HG02798 (cell line): Measurements from ENCODE around the gene SRCAP.
"Not testable (repeated sequence)": the region's sequence is repeated elsewhere in the genome, so short reads cannot be mapped to it uniquely, and the experiment has no call there.

Experiments used
- ATAC-seq: cut with Tn5 transposase; IDR thresholded peaks from one replicate; pipeline ENCODE4 v1.9.1; 2021; ENCODE audit warnings: mild to moderate bottlenecking; ENCODE audit not compliant: unreplicated experiment, poor library complexity

Gene SRCAP

GRCh38 chr16:30697264-30698138 is 1.5 kb upstream of the SRCAP start:
- no peak for ATAC-seq

GRCh38 chr16:30698139-30698815 is 694 bp upstream of the SRCAP start:
- ATAC-seq, result peak; percentile 88

GRCh38 chr16:30699615-30700099 is 686 bp downstream of the SRCAP start:
- ATAC-seq, result no peak

DNA sequence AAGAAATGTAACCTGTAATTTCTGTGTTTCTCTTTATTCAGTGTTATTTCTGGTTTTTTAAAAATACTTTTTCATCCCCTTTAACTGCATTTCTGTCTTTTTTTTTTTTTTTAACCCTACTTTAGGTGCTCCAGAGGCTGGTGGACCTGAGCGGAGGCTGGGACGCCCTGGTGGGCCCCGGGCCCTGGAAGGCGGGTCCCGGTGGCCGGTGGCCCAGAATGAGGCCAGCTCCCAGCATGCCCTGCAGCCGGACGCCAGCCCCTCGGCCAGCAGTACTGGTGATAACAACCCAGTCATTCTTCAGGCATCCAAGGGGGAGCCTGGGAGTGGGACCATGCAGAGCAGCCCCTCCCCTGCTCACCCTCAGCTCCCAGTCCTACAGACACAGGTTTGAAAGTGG is 1.5 kb downstream of the SRCAP start:
- no peak for ATAC-seq

GRCh38 chr16:30700971-30701370 is 2.0 kb downstream of the SRCAP start:
- no peak for ATAC-seq

- ATAC-seq, result not testable (repeated sequence)
These were observed 4.1 kb downstream of the SRCAP start for GRCh38 chr16:30703071-30703470.

DNA sequence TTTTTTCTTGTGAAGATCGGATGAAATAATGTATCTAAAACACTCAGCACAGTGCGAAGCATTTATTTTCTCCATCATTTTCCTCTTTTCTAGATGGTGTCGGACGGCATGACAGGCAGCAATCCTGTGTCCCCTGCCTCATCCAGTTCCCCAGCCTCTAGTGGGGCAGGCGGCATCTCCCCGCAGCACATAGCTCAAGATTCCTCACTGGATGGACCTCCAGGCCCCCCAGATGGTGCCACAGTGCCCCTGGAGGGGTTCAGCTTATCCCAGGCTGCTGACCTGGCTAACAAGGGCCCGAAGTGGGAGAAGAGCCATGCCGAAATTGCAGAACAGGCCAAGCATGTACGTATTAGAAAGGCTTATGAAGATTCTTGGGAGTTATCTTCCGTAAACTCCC is 5.0 kb downstream of the SRCAP start:
- ATAC-seq, result no peak

GRCh38 chr16:30706046-30706445 is 7.1 kb downstream of the SRCAP start:
- ATAC-seq, result no peak

DNA sequence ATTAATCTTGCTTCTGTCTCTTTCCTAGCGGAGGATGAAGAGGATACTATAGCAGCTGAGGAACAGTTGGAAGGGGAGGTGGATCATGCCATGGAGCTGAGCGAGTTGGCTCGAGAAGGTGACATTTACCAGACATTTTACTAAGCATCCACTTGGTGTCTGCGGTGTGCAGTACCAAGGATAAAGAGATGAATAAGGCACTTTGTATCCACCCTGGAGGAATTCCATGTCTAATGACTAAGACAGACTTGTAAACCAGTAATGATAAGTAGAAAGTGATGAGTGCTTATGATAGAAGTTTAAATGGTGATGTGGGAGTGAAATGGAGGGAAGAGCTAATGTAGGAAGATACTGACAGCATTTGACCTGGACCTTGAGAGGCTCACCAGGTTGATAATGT is 12.0 kb downstream of the SRCAP start:
- ATAC-seq, result no peak

DNA sequence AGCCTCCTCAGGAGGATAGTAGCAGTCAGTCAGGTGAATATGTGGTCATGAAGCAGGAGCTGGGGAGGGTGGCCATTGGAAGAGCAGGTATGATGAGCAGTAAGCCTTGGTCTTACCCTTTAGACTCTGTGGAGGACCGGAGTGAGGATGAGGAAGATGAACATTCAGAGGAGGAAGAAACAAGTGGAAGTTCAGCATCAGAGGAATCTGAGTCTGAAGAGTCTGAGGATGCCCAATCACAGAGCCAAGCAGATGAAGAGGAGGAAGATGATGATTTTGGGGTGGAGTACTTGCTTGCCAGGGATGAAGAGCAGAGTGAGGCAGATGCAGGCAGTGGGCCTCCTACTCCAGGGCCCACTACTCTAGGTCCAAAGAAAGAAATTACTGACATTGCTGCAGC is 12.7 kb downstream of the SRCAP start:
- ATAC-seq, result no peak

GRCh38 chr16:30715750-30716445 is 16.9 kb downstream of the SRCAP start:
- no peak for ATAC-seq

GRCh38 chr16:30720086-30720485 is 21.1 kb downstream of the SRCAP start:
- ATAC-seq, result no peak

GRCh38 chr16:30720694-30721093 is 21.7 kb downstream of the SRCAP start:
- no peak for ATAC-seq

GRCh38 chr16:30721167-30721566 is 22.2 kb downstream of the SRCAP start:
- ATAC-seq, result no peak

GRCh38 chr16:30721606-30722005 is 22.6 kb downstream of the SRCAP start:
- ATAC-seq, result no peak

- ATAC-seq, result no peak
These were observed 23.5 kb downstream of the SRCAP start for GRCh38 chr16:30722443-30722842.

- no peak for ATAC-seq
These were observed 23.9 kb downstream of the SRCAP start for GRCh38 chr16:30722916-30723315.

DNA sequence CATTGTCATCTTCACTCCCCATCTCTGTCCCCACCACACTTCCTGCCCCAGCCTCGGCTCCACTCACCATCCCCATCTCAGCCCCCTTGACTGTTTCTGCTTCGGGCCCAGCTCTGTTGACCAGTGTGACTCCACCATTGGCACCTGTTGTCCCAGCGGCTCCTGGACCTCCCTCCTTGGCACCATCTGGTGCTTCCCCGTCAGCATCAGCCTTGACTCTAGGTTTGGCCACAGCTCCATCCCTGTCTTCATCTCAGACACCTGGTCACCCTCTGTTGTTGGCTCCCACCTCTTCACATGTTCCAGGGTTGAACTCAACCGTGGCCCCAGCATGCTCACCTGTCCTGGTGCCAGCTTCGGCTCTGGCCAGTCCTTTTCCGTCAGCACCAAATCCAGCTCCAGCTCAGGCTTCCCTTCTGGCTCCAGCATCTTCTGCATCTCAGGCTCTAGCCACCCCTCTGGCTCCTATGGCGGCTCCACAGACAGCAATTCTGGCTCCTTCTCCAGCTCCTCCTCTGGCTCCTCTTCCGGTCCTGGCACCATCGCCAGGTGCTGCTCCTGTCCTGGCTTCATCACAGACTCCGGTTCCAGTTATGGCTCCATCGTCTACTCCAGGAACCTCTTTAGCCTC is 24.9 kb downstream of the SRCAP start:
- ATAC-seq, result no peak

DNA sequence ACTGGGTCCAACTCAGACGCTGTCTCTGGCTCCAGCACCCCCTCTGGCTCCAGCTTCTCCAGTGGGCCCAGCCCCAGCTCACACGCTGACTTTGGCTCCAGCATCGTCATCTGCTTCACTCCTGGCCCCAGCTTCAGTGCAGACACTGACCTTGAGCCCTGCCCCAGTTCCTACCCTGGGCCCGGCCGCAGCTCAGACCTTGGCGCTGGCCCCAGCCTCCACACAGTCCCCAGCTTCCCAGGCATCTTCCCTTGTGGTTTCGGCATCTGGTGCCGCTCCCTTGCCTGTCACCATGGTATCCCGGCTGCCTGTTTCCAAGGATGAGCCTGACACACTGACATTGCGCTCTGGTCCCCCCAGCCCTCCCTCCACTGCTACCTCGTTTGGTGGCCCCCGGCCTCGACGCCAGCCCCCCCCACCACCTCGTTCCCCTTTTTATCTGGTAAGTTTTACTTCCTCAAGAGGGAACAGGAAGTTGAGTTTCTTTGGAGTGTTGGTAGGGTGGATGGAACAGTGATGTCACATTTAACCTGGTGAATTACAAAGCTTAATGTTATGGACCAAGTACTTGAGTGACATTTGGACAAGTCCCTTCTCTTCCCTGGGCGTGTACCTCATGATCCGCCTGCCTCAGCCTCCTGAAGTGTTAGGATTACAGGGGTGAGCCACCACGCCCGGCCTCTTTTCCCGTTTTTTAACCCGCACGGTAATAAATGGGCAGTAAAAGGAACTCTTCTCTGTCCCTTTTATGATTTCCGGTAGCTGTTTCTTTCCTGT is 25.9 kb downstream of the SRCAP start:
- no peak for ATAC-seq

DNA sequence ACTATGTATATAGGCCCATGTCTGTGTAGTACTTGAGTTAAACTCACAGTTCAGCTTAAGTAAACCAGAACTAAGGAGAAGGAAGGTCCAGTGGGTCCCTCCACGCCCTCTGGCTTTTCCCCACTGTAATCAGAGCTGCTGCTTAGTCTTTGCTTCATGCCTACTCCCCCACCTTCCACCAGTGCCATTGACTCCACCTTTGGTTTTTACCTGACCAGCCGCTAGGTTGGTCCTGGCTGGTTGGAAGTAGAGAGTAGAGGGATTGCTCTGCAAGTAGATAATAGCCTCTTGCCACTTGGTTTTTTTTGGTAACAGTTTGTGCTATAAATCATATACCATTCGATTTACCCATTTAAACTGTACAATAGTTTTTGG is 26.4 kb downstream of the SRCAP start:
- no peak for ATAC-seq
